ENCODE data around the gene DNAH10.

The DNAH10 gene

GRCh38 chr12:123808167-123808566 is 46.1 kb downstream of the DNAH10 start:
- Histone ChIP-seq H3K27me3 (ENCODE audit: control insufficient read depth, insufficient read depth, low read length, poor library complexity, severe bottlenecking) (no peaks in the 10 kb centered on the region), H3K4me3 (ENCODE audit: insufficient read depth, low read depth, low read length) (no peak overlapping the region), H3K4me1 (ENCODE audit: control insufficient read depth, insufficient read depth, low read length) (peaks cover 6% of the 10 kb centered on the region), H3K36me3 (ENCODE audit: control insufficient read depth, insufficient read depth, low read length) (no peaks in the 10 kb centered on the region), H3K27ac (ENCODE audit: insufficient read depth, low read depth, low read length, poor library complexity, severe bottlenecking) (no peak overlapping the region), H3K9me3 (ENCODE audit: control insufficient read depth, low read length) (no peaks in the 10 kb centered on the region)
- 56 to 67% methylated on average over 4 of the region's 4 CpGs for WGBS, 2 experiments

GRCh38 chr12:123813349-123813748 is 51.2 kb downstream of the DNAH10 start:
- WGBS, 2 experiments, result 92% methylated on average over 7 of the region's 7 CpGs
- Histone ChIP-seq H3K36me3 (ENCODE audit: control insufficient read depth, insufficient read depth, low read length) (no peaks in the 10 kb centered on the region), H3K4me1 (ENCODE audit: control insufficient read depth, insufficient read depth, low read length) (no peaks in the 10 kb centered on the region), H3K27ac (ENCODE audit: insufficient read depth, low read depth, low read length, poor library complexity, severe bottlenecking) (no peak overlapping the region), H3K9me3 (ENCODE audit: control insufficient read depth, low read length) (no peaks in the 10 kb centered on the region), H3K27me3 (ENCODE audit: control insufficient read depth, insufficient read depth, low read length, poor library complexity, severe bottlenecking) (no peaks in the 10 kb centered on the region), H3K4me3 (ENCODE audit: insufficient read depth, low read depth, low read length) (no peak overlapping the region)

DNA sequence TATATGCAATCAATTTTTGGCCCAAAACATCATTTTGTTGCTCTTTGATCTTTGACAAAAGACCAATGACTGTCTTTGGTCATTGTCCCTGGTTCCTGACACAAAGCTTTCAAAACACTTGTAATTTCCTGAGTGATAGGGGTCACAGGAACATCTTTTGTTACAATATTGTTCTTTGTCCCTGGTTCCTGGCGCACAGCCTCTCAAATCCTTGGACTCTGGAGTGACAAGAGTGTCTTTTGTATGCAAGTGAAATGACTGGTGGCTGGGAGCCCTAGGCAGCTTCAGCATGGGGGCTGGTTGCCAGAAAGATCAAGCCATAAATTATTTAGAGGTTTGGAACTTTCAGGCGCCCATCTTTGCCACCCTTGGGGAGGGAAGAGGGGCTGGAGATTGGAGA is 53.9 kb downstream of the DNAH10 start:
- Histone ChIP-seq H3K4me1 (ENCODE audit: control insufficient read depth, insufficient read depth, low read length) (no peaks in the 10 kb centered on the region), H3K36me3 (ENCODE audit: control insufficient read depth, insufficient read depth, low read length) (no peaks in the 10 kb centered on the region), H3K9me3 (ENCODE audit: control insufficient read depth, low read length) (no peaks in the 10 kb centered on the region), H3K27me3 (ENCODE audit: control insufficient read depth, insufficient read depth, low read length, poor library complexity, severe bottlenecking) (no peaks in the 10 kb centered on the region), H3K27ac (ENCODE audit: insufficient read depth, low read depth, low read length, poor library complexity, severe bottlenecking) (no peak overlapping the region), H3K4me3 (ENCODE audit: insufficient read depth, low read depth, low read length) (no peak overlapping the region)
- WGBS, 2 experiments, result 80 to 88% methylated on average over 2 of the region's 2 CpGs

DNA sequence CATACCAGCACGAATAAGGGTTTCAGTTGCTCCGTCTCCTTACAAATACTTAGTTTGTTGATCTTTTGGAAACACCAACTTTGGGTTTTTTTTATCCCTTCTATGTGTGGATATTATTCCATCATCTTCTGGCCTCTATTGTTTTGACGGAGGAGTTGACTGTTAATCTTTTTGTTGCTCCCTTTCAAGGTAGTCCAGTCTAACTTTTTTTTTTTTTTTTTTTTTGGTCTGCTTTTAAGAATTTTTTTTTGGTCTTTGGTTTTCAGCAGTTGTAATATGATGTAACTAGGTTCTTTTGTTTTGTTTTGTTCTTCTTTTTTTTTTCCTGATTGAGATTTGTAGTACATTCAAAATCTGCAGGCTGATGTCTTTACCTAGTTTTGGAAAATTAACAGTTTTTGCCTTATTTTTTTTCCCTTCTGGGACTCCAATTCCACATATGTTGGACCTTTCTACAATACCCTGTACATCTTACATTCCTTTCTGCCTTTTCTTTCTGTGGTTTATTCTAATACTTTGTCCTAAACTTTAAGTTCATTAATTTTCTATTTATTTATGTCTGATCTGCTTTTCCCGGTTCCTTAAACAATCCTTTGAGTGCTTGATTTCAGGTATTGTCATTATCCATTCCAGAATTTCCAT is 54.9 kb downstream of the DNAH10 start:
- Histone ChIP-seq H3K4me3 (ENCODE audit: insufficient read depth, low read depth, low read length) (no peak overlapping the region), H3K9me3 (ENCODE audit: control insufficient read depth, low read length) (no peaks in the 10 kb centered on the region), H3K4me1 (ENCODE audit: control insufficient read depth, insufficient read depth, low read length) (no peaks in the 10 kb centered on the region), H3K27ac (ENCODE audit: insufficient read depth, low read depth, low read length, poor library complexity, severe bottlenecking) (no peak overlapping the region), H3K36me3 (ENCODE audit: control insufficient read depth, insufficient read depth, low read length) (no peaks in the 10 kb centered on the region), H3K27me3 (ENCODE audit: control insufficient read depth, insufficient read depth, low read length, poor library complexity, severe bottlenecking) (no peaks in the 10 kb centered on the region)
- 80 to 93% methylated on average over 1 to 4 of the region's 4 CpGs for WGBS, 2 experiments

DNA sequence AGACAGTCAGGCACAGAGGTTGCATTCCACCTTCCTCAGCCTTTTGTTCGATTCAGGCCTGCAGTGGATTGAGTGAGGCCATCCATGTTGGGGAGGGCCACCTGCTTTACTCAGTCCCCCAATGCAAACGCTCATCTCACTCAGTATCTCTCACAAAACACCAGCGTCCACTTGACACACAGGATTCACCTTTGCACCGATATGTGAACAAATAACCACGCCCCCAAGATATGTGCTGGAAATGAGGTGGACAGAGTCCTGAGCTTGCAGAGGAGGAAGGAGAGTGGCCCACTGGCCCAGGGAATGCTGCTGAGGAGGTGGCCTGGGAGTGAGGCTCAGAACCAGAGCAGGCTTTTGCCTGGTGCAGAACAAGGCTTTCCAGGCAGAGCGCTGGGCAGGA is 60.7 kb downstream of the DNAH10 start:
- 89 to 93% methylated on average over 6 of the region's 6 CpGs for WGBS, 2 experiments
- Histone ChIP-seq H3K9me3 (ENCODE audit: control insufficient read depth, low read length) (peaks cover 2% of the 10 kb centered on the region), H3K4me3 (ENCODE audit: insufficient read depth, low read depth, low read length) (no peak overlapping the region), H3K27me3 (ENCODE audit: control insufficient read depth, insufficient read depth, low read length, poor library complexity, severe bottlenecking) (no peaks in the 10 kb centered on the region), H3K27ac (ENCODE audit: insufficient read depth, low read depth, low read length, poor library complexity, severe bottlenecking) (no peak overlapping the region), H3K36me3 (ENCODE audit: control insufficient read depth, insufficient read depth, low read length) (no peaks in the 10 kb centered on the region), H3K4me1 (ENCODE audit: control insufficient read depth, insufficient read depth, low read length) (no peaks in the 10 kb centered on the region)

- Histone ChIP-seq H3K27me3 (ENCODE audit: control insufficient read depth, insufficient read depth, low read length, poor library complexity, severe bottlenecking) (no peaks in the 10 kb centered on the region), H3K27ac (ENCODE audit: insufficient read depth, low read depth, low read length, poor library complexity, severe bottlenecking) (no peak overlapping the region), H3K36me3 (ENCODE audit: control insufficient read depth, insufficient read depth, low read length) (no peaks in the 10 kb centered on the region), H3K9me3 (ENCODE audit: control insufficient read depth, low read length) (peaks cover 3% of the 10 kb centered on the region), H3K4me3 (ENCODE audit: insufficient read depth, low read depth, low read length) (no peak overlapping the region), H3K4me1 (ENCODE audit: control insufficient read depth, insufficient read depth, low read length) (no peaks in the 10 kb centered on the region)
- WGBS, 2 experiments, result 87 to 89% methylated on average over 3 of the region's 3 CpGs
These were observed 66.0 kb downstream of the DNAH10 start for GRCh38 chr12:123828120-123828519.

DNA sequence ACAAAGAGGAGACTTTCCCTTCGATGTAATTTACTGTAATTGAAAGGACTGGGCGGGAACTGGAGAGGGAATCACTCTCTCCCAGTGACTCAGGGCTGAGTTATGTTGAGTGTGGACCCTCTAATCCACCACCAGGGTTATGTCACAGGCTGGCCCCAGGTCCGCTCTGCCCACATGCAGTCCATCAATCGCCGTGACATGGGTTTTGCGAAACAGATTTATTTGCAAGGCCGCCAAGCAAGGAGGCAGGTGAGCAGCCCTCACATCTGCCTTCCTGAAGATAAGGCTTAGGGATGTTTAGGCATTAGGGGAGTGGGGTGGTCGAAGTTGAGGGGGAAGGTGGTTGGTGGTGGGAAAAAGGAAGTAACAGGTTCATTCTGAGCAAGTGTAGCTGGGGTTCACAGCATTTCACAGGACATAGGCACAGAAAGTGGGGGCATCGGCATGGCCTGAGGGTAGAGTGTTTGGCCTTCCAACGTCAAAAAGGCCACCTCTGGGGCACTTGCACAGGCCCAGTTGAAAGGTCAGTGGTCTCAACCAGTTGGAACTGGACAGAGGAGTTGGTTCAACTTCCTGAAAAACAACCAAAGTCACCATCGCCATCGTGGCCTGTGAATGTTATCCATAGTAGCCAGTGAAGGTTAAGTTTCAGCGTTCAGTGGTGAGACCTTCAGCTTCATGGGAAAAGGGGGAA is 66.9 kb downstream of the DNAH10 start:
- peaks cover 3% of the 10 kb centered on the region for H3K9me3 ChIP-seq (ENCODE audit: control insufficient read depth, low read length)
- no peak overlapping the region for H3K27ac ChIP-seq (ENCODE audit: insufficient read depth, low read depth, low read length, poor library complexity, severe bottlenecking)
- H3K27me3 ChIP-seq (ENCODE audit: control insufficient read depth, insufficient read depth, low read length, poor library complexity, severe bottlenecking), result no peaks in the 10 kb centered on the region
- H3K4me1 ChIP-seq (ENCODE audit: control insufficient read depth, insufficient read depth, low read length), result no peaks in the 10 kb centered on the region
- 90 to 91% methylated on average over 13 of the region's 13 CpGs for WGBS, 2 experiments
- no peak overlapping the region for H3K4me3 ChIP-seq (ENCODE audit: insufficient read depth, low read depth, low read length)
- H3K36me3 ChIP-seq (ENCODE audit: control insufficient read depth, insufficient read depth, low read length), result no peaks in the 10 kb centered on the region

GRCh38 chr12:123829561-123829960 is 67.5 kb downstream of the DNAH10 start:
- Histone ChIP-seq H3K4me1 (ENCODE audit: control insufficient read depth, insufficient read depth, low read length) (no peaks in the 10 kb centered on the region), H3K27me3 (ENCODE audit: control insufficient read depth, insufficient read depth, low read length, poor library complexity, severe bottlenecking) (no peaks in the 10 kb centered on the region), H3K27ac (ENCODE audit: insufficient read depth, low read depth, low read length, poor library complexity, severe bottlenecking) (no peak overlapping the region), H3K9me3 (ENCODE audit: control insufficient read depth, low read length) (peaks cover 3% of the 10 kb centered on the region), H3K36me3 (ENCODE audit: control insufficient read depth, insufficient read depth, low read length) (no peaks in the 10 kb centered on the region), H3K4me3 (ENCODE audit: insufficient read depth, low read depth, low read length) (no peak overlapping the region)
- WGBS, 2 experiments, result 91 to 94% methylated on average over 10 of the region's 10 CpGs

GRCh38 chr12:123830675-123831074 is 68.6 kb downstream of the DNAH10 start:
- no peak overlapping the region for H3K27ac ChIP-seq (ENCODE audit: insufficient read depth, low read depth, low read length, poor library complexity, severe bottlenecking)
- WGBS, 2 experiments, result 92 to 96% methylated on average over 2 of the region's 2 CpGs
- peaks cover 3% of the 10 kb centered on the region for H3K9me3 ChIP-seq (ENCODE audit: control insufficient read depth, low read length)
- H3K4me1 ChIP-seq (ENCODE audit: control insufficient read depth, insufficient read depth, low read length), result no peaks in the 10 kb centered on the region
- no peaks in the 10 kb centered on the region for H3K36me3 ChIP-seq (ENCODE audit: control insufficient read depth, insufficient read depth, low read length)
- no peaks in the 10 kb centered on the region for H3K27me3 ChIP-seq (ENCODE audit: control insufficient read depth, insufficient read depth, low read length, poor library complexity, severe bottlenecking)
- H3K4me3 ChIP-seq (ENCODE audit: insufficient read depth, low read depth, low read length), result no peak overlapping the region

DNA sequence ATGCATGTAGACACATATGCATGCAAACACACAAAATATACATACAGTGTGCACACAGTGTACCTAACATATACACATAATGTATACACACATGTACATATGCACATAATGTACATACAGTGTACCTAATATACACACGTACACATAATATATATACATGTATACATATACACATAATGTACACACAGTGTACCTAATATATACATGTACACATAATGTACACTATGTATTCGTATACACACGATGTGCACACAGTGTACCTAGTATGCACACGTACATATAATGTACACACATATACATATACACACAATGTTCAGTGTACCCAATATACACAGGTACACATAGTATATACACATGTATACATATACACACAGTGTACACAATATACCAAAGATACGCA is 70.0 kb downstream of the DNAH10 start:
- Histone ChIP-seq H3K36me3 (ENCODE audit: control insufficient read depth, insufficient read depth, low read length) (no peaks in the 10 kb centered on the region), H3K4me3 (ENCODE audit: insufficient read depth, low read depth, low read length) (no peak overlapping the region), H3K9me3 (ENCODE audit: control insufficient read depth, low read length) (peaks cover 3% of the 10 kb centered on the region), H3K4me1 (ENCODE audit: control insufficient read depth, insufficient read depth, low read length) (no peaks in the 10 kb centered on the region), H3K27me3 (ENCODE audit: control insufficient read depth, insufficient read depth, low read length, poor library complexity, severe bottlenecking) (no peaks in the 10 kb centered on the region), H3K27ac (ENCODE audit: insufficient read depth, low read depth, low read length, poor library complexity, severe bottlenecking) (no peak overlapping the region)
- 89 to 94% methylated on average over 4 to 5 of the region's 5 CpGs for WGBS, 2 experiments
